Measurements from ENCODE around the gene EPB41L1. TPM values are rescaled to one million over a fixed set of nuclear protein-coding genes. Genes with fewer than 3 reads are reported as not detected.

EPB41L1 gene
- total and polyA plus RNA-seq, 2 experiments from 2014 or later: 17.0 to 19.2 TPM

- Histone ChIP-seq H3K9ac (no peak overlapping the region), H3K79me2 (ENCODE audit: insufficient read depth) (no peaks in the 10 kb centered on the region), H3K4me2 (ENCODE audit: unreplicated experiment) (no peak overlapping the region), H3K27me3 (replicated peaks; ENCODE audit: insufficient read depth) (no peaks in the 10 kb centered on the region), H4K20me1 (ENCODE audit: insufficient read depth) (no peaks in the 10 kb centered on the region), H3K9me2 (ENCODE audit: insufficient read depth) (no peaks in the 10 kb centered on the region), H3K27ac (no peak overlapping the region), H3K4me1 (ENCODE audit: insufficient read depth) (peaks cover 7% of the 10 kb centered on the region), H3K4me3 (no peak overlapping the region), H3F3A (ENCODE audit: insufficient read depth) (no peaks in the 10 kb centered on the region), H3K9me3 (ENCODE audit: low read depth) (no peaks in the 10 kb centered on the region), H3K36me3 (ENCODE audit: low read depth) (no peaks in the 10 kb centered on the region), H2AFZ (no peak overlapping the region)
- no peak for TF ChIP-seq EZH2 (IDR thresholded peaks at IDR 0.05; ENCODE audit: insufficient read depth, poor library complexity, severe bottlenecking)
- TF ChIP-seq EZH2phosphoT487 (IDR thresholded peaks at IDR 0.05; ENCODE audit: insufficient read depth, low read depth): no peak
- 85 to 87% methylated on average over 1 of the region's 1 CpG for WGBS, 2 experiments (ENCODE audit: low coverage in 1 of 2, low lambda C conversion rate in 2 of 2, missing lambda C conversion rate in 2 of 2)
- DNase-seq: no peak
- in situ Hi-C loops (cut with MboI): no loop called here
These were observed 46.7 kb upstream of the EPB41L1 start for GRCh38 chr20:36107881-36108280.

- H3K4me3 ChIP-seq: no peak overlapping the region
- in situ Hi-C loops (cut with MboI): no loop called here
- TF ChIP-seq EZH2phosphoT487 (IDR thresholded peaks at IDR 0.05; ENCODE audit: insufficient read depth, low read depth) (no peak), EZH2 (IDR thresholded peaks at IDR 0.05; ENCODE audit: insufficient read depth, poor library complexity, severe bottlenecking) (no peak)
- no peaks in the 10 kb centered on the region for H3K79me2 ChIP-seq (ENCODE audit: insufficient read depth)
- H3K9me3 ChIP-seq (ENCODE audit: low read depth): no peaks in the 10 kb centered on the region
- H3K9me2 ChIP-seq (ENCODE audit: insufficient read depth): no peaks in the 10 kb centered on the region
- DNase-seq: peak; percentile 67
- no peaks in the 10 kb centered on the region for H3K4me1 ChIP-seq (ENCODE audit: insufficient read depth)
- no peak overlapping the region for H3K27ac ChIP-seq
- no peak overlapping the region for H3K9ac ChIP-seq
- no peaks in the 10 kb centered on the region for H4K20me1 ChIP-seq (ENCODE audit: insufficient read depth)
- H3K27me3 ChIP-seq (replicated peaks; ENCODE audit: insufficient read depth): no peaks in the 10 kb centered on the region
- no peak overlapping the region for H3K4me2 ChIP-seq (ENCODE audit: unreplicated experiment)
- no peak overlapping the region for H2AFZ ChIP-seq
- no peaks in the 10 kb centered on the region for H3F3A ChIP-seq (ENCODE audit: insufficient read depth)
- no peaks in the 10 kb centered on the region for H3K36me3 ChIP-seq (ENCODE audit: low read depth)
- WGBS, 2 experiments (ENCODE audit: low coverage in 1 of 2, low lambda C conversion rate in 2 of 2, missing lambda C conversion rate in 2 of 2): 75 to 78% methylated on average over 6 of the region's 6 CpGs
These were observed 45.1 kb upstream of the EPB41L1 start for GRCh38 chr20:36109251-36109947.

- H3K9ac ChIP-seq: no peak overlapping the region
- no peak overlapping the region for H3K27ac ChIP-seq
- H3K36me3 ChIP-seq (ENCODE audit: low read depth): no peaks in the 10 kb centered on the region
- H4K20me1 ChIP-seq (ENCODE audit: insufficient read depth): no peaks in the 10 kb centered on the region
- DNase-seq: no peak
- H3K4me3 ChIP-seq: no peak overlapping the region
- H3K4me1 ChIP-seq (ENCODE audit: insufficient read depth): no peaks in the 10 kb centered on the region
- H3K9me3 ChIP-seq (ENCODE audit: low read depth): no peaks in the 10 kb centered on the region
- H3K9me2 ChIP-seq (ENCODE audit: insufficient read depth): no peaks in the 10 kb centered on the region
- no peak overlapping the region for H2AFZ ChIP-seq
- H3F3A ChIP-seq (ENCODE audit: insufficient read depth): no peaks in the 10 kb centered on the region
- TF ChIP-seq EZH2 (IDR thresholded peaks at IDR 0.05; ENCODE audit: insufficient read depth, poor library complexity, severe bottlenecking): no peak
- TF ChIP-seq EZH2phosphoT487 (IDR thresholded peaks at IDR 0.05; ENCODE audit: insufficient read depth, low read depth): no peak
- H3K79me2 ChIP-seq (ENCODE audit: insufficient read depth): no peaks in the 10 kb centered on the region
- H3K27me3 ChIP-seq (replicated peaks; ENCODE audit: insufficient read depth): no peaks in the 10 kb centered on the region
- no peak overlapping the region for H3K4me2 ChIP-seq (ENCODE audit: unreplicated experiment)
- in situ Hi-C loops (cut with MboI): no loop called here
These were observed 43.5 kb upstream of the EPB41L1 start for GRCh38 chr20:36110994-36111393.

GRCh38 chr20:36112112-36112511, 42.4 kb upstream of the EPB41L1 start:
- Histone ChIP-seq H3K4me3 (no peak overlapping the region), H3K4me1 (ENCODE audit: insufficient read depth) (peaks cover 8% of the 10 kb centered on the region), H3K27ac (no peak overlapping the region), H3K36me3 (ENCODE audit: low read depth) (no peaks in the 10 kb centered on the region), H2AFZ (no peak overlapping the region), H3K9ac (no peak overlapping the region), H4K20me1 (ENCODE audit: insufficient read depth) (no peaks in the 10 kb centered on the region), H3F3A (ENCODE audit: insufficient read depth) (peaks cover 9% of the 10 kb centered on the region), H3K27me3 (replicated peaks; ENCODE audit: insufficient read depth) (no peaks in the 10 kb centered on the region), H3K79me2 (ENCODE audit: insufficient read depth) (no peaks in the 10 kb centered on the region), H3K4me2 (ENCODE audit: unreplicated experiment) (no peak overlapping the region), H3K9me3 (ENCODE audit: low read depth) (no peaks in the 10 kb centered on the region), H3K9me2 (ENCODE audit: insufficient read depth) (no peaks in the 10 kb centered on the region)
- TF ChIP-seq EZH2 (IDR thresholded peaks at IDR 0.05; ENCODE audit: insufficient read depth, poor library complexity, severe bottlenecking) (no peak), EZH2phosphoT487 (IDR thresholded peaks at IDR 0.05; ENCODE audit: insufficient read depth, low read depth) (no peak)
- in situ Hi-C loops (cut with MboI): no loop called here
- DNase-seq: no peak
- WGBS, 2 experiments (ENCODE audit: low coverage in 1 of 2, low lambda C conversion rate in 2 of 2, missing lambda C conversion rate in 2 of 2): 91 to 93% methylated on average over 6 of the region's 6 CpGs

GRCh38 chr20:36113036-36113435, 41.5 kb upstream of the EPB41L1 start:
- peaks cover 17% of the 10 kb centered on the region for H3F3A ChIP-seq (ENCODE audit: insufficient read depth)
- in situ Hi-C loops (cut with MboI): no loop called here
- no peaks in the 10 kb centered on the region for H3K9me2 ChIP-seq (ENCODE audit: insufficient read depth)
- H4K20me1 ChIP-seq (ENCODE audit: insufficient read depth): no peaks in the 10 kb centered on the region
- H3K4me2 ChIP-seq (ENCODE audit: unreplicated experiment): no peak overlapping the region
- WGBS, 2 experiments (ENCODE audit: low coverage in 1 of 2, low lambda C conversion rate in 2 of 2, missing lambda C conversion rate in 2 of 2): 51 to 57% methylated on average over 5 of the region's 5 CpGs
- no peak for TF ChIP-seq EZH2 (IDR thresholded peaks at IDR 0.05; ENCODE audit: insufficient read depth, poor library complexity, severe bottlenecking)
- H3K79me2 ChIP-seq (ENCODE audit: insufficient read depth): no peaks in the 10 kb centered on the region
- H3K4me3 ChIP-seq: no peak overlapping the region
- peaks cover 17% of the 10 kb centered on the region for H3K4me1 ChIP-seq (ENCODE audit: insufficient read depth)
- no peaks in the 10 kb centered on the region for H3K36me3 ChIP-seq (ENCODE audit: low read depth)
- no peaks in the 10 kb centered on the region for H3K27me3 ChIP-seq (replicated peaks; ENCODE audit: insufficient read depth)
- no peak for DNase-seq
- no peak overlapping the region for H3K27ac ChIP-seq
- H3K9ac ChIP-seq: no peak overlapping the region
- H2AFZ ChIP-seq: no peak overlapping the region
- H3K9me3 ChIP-seq (ENCODE audit: low read depth): no peaks in the 10 kb centered on the region
